Common myeloid progenitor, CD34-positive (primary cell): Measurements from ENCODE around the gene DUSP16.

ENCODE experiments used
- CTCF ChIA-PET: fragments of 350-600 bp; sonication (Branson Sonifier 250); formaldehyde crosslinking; loops from one replicate; lab custom pipeline; 2021; ENCODE audit warnings: antibody characterized with exemption; lab: Charles Lee
- POLR2A ChIA-PET: fragments of 350-600 bp; sonication (Branson Sonifier 250); formaldehyde crosslinking; loops from one replicate; lab custom pipeline; 2021; ENCODE audit warnings: antibody characterized with exemption; lab: Charles Lee
- DNase-seq, 3 donors: peaks; one replicate each; pipeline versions ENCODE4 v3.0.0 to v3.0.0-alpha.2; 2013
- H3K27ac ChIP-seq, 2 experiments: 1 replicate in 1 of 2; 2 replicates in 1 of 2; pipeline ENCODE4 v1.7.0; 2013; ENCODE audit warnings: inconsistent platforms in 2 of 2, low read length in 2 of 2, mild to moderate bottlenecking in 2 of 2, low read depth in 1 of 2, moderate library complexity in 1 of 2; ENCODE audit not compliant: severe bottlenecking in 2 of 2, insufficient read depth in 1 of 2, poor library complexity in 1 of 2
- H3K27me3 ChIP-seq, 5 experiments: replicated peaks in 2 of 5; 1 replicate in 3 of 5; 2 replicates in 2 of 5; pipeline versions ENCODE4 v1.6.1 to v1.7.0; 2013; ENCODE audit warnings: low read length in 4 of 5, mild to moderate bottlenecking in 2 of 5, moderate library complexity in 2 of 5, inconsistent platforms in 1 of 5; ENCODE audit not compliant: insufficient read depth in 5 of 5, control insufficient read depth in 4 of 5
- H3K36me3 ChIP-seq, 4 experiments: 1 replicate in 2 of 4; 2 replicates in 2 of 4; pipeline versions ENCODE4 v1.6.1 to v1.7.0; 2013; ENCODE audit warnings: low read length in 3 of 4, control low read depth in 1 of 4, mild to moderate bottlenecking in 1 of 4; ENCODE audit not compliant: control insufficient read depth in 4 of 4, insufficient read depth in 4 of 4
- H3K4me1 ChIP-seq, 4 experiments: 1 replicate in 3 of 4; 2 replicates in 1 of 4; pipeline versions ENCODE4 v1.6.1 to v1.7.1; 2013; ENCODE audit warnings: low read length in 3 of 4, mild to moderate bottlenecking in 3 of 4, control low read depth in 1 of 4, inconsistent platforms in 1 of 4, moderate library complexity in 1 of 4; ENCODE audit not compliant: control insufficient read depth in 4 of 4, insufficient read depth in 4 of 4; ENCODE audit errors: control extremely low read depth in 1 of 4
- H3K4me3 ChIP-seq, 7 experiments: 1 replicate in 4 of 7; 2 replicates in 3 of 7; pipeline versions ENCODE4 v1.5.1 to v1.7.0; 2013; ENCODE audit warnings: mild to moderate bottlenecking in 7 of 7, low read length in 6 of 7, moderate library complexity in 6 of 7, inconsistent platforms in 2 of 7, low read depth in 2 of 7, control low read depth in 1 of 7; ENCODE audit not compliant: insufficient read depth in 4 of 7, control insufficient read depth in 1 of 7; ENCODE audit errors: extremely low read depth in 1 of 7
- H3K9me3 ChIP-seq, 5 experiments: 1 replicate in 4 of 5; 2 replicates in 1 of 5; pipeline versions ENCODE4 v1.6.1 to v1.7.1; 2013; ENCODE audit warnings: low read length in 4 of 5, mild to moderate bottlenecking in 2 of 5, inconsistent platforms in 1 of 5, low read depth in 1 of 5, moderate library complexity in 1 of 5; ENCODE audit not compliant: control insufficient read depth in 4 of 5, insufficient read depth in 2 of 5; ENCODE audit errors: control extremely low read depth in 1 of 5
- WGBS: methylation state at CpG from one replicate; pipeline ENCODE4 v1.1.5; 2013; ENCODE audit not compliant: insufficient coverage; 5-methylcytosine and 5-hydroxymethylcytosine counted together

Gene DUSP16

DNA sequence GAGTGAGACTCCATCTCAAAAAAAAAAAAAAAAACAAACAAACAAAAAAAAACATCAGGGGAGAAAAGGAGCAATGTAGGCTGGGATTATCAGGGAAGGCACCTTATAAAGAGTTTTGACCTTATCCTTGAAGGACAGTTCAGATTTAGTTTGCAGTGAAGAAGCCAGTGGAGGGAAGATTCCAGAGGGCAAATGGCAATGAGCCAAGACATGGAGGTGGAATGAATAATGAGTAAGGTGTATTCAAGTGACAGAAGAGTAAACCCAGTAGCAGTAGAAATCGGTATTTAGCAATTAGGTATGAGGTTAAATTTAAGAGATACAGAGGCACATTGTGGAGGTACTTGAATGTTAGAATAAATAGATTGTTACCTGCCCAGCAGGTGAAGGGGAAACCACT lies 2.2 kb upstream of the DUSP16 start:
- Histone ChIP-seq H3K4me3 (no peak overlapping the region), H3K4me1 (peaks cover 6 to 17% (median 12%) of the 10 kb centered on the region in 4 experiments), H3K36me3 (no peaks in the 10 kb centered on the region), H3K9me3 (peaks cover 0 to 1% (median 0%) of the 10 kb centered on the region in 5 experiments), H3K27ac (no peak overlapping the region), H3K27me3 (no peaks in the 10 kb centered on the region)
- WGBS, result 100% methylated on average over 1 of the region's 1 CpG
- ChIA-PET POLR2A (no interaction called here), CTCF (interaction anchor here (0.7 to 2.4 kb wide), 8 partner anchors 8 to 187 kb away, joined by 3 to 22 read pairs (median 4); no protein-coding TSS in a partner anchor)
- no peak for DNase-seq

DNA sequence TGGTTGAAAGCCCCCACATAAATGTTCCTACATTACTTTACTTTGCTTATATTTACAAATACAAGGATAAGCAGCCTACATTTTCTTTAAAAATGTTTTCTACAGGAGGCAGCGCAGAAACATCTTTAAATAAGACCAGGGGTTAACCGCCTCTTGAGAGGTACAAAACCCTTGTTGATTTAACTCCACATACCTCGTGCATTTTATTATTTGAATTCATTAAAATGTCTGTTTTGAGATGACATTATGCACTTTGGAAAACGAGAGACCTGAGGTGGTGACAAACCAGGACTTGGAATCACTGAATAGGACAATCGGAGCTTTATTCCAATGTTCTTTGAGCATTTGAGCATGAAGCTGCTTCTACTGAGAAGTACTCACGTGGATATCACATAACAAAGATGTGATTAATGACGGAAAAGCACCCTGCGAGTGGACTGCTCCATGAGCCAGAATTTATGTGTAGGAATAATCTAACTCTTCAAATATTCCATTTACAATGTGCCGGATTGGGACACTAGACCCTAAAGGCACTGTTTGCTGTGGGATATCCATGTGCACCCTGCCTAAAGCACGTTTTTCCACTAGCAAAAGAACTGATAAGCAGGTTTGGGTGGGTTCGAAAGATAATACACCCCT lies 746 bp upstream of the DUSP16 start:
- POLR2A ChIA-PET, result interaction anchor here (0.6 to 0.7 kb wide), 2 partner anchors 9 to 142 kb away, joined by 3 read pairs; no protein-coding TSS in a partner anchor
- CTCF ChIA-PET, result interaction anchor here (1.0 to 2.4 kb wide), 9 partner anchors 8 to 185 kb away, joined by 3 to 22 read pairs (median 4); no protein-coding TSS in a partner anchor
- H3K4me1 ChIP-seq, result peaks cover 6 to 17% (median 12%) of the 10 kb centered on the region in 4 experiments
- peak overlapping the region; percentile 20 to 86 for H3K27ac ChIP-seq
- H3K4me3 ChIP-seq, result peak overlapping the region in 6 of 7 experiments; percentile 66 to 92 (median 76)
- peaks cover 0 to 1% (median 0%) of the 10 kb centered on the region in 5 experiments for H3K9me3 ChIP-seq
- WGBS, result 83% methylated on average over 8 of the region's 11 CpGs
- H3K27me3 ChIP-seq, result no peaks in the 10 kb centered on the region
- peak in 1 of 3 donors; percentile 7 for DNase-seq
- no peaks in the 10 kb centered on the region for H3K36me3 ChIP-seq

DNA sequence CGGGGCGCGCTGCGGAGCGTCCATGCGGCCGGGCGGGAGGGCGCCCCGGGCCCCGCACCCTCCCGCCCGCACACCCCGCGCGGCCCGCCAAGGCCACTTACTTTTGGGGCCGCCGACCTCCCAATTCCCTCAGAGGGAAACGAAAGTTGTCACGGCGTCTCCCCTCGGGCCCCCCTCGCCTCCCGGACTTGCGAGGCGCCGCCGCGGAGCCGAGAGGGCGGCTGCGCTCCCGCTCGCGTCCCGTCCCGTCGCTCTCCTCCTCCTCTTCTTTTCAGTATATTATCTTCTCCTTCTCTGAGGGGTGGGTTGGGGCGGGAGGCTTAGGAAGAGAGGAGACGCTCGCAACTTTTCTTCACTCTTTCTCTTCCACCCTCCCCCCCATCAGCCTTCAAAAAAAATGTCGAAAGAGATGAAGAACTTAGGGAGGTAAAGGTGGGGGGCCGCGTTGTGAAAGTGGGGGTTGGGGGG lies 613 bp downstream of the DUSP16 start:
- ChIA-PET CTCF (interaction anchor here (1.0 to 1.5 kb wide), 2 partner anchors 11 to 187 kb away, joined by 4 read pairs; no protein-coding TSS in a partner anchor), POLR2A (no interaction called here)
- Histone ChIP-seq H3K27me3 (no peaks in the 10 kb centered on the region), H3K9me3 (peaks cover 0 to under 1% (median 0%) of the 10 kb centered on the region in 5 experiments), H3K36me3 (no peaks in the 10 kb centered on the region), H3K4me3 (peak overlapping the region; percentile 58 to 92 (median 79)), H3K27ac (peak overlapping the region; percentile 72 to 86), H3K4me1 (peaks cover 6 to 17% (median 12%) of the 10 kb centered on the region in 4 experiments)
- 1% methylated on average over 23 of the region's 45 CpGs for WGBS
- peak; percentile 32 to 63 (median 49) for DNase-seq

DNA sequence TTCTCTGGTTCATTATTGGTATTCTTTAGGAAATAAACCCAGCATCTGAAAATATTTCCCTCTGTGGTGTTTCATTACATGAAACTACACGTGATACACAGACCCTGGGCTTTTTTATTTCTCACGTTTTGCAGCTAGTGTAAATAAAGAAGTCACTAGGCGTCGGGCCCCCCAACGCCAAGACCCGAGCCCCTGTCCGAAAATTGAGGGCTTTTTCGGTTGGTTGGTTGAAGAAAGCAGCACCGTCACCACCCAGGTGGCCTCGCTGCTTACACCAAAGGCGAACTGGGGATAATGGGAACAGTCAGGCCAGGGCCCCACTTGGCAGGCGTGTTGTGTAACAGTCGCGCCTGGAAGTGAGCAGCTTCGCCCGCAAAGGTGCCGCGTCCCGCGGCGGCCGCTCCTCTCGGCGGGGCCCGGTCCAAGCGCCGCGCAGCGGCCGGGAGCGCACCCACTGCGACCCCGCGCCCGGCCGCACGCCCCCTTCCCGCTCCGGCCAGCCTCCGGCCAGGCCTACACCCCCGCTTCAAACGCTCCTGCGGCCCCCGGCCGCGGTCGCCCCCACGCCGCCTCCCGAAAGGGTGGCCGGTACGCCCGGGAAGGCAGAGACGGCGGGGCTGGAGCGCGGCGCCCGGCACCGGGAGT lies 1.2 kb downstream of the DUSP16 start:
- Histone ChIP-seq H3K4me3 (peak overlapping the region; percentile 58 to 92 (median 79)), H3K27ac (peak overlapping the region; percentile 72 to 86), H3K9me3 (no peaks in the 10 kb centered on the region), H3K4me1 (peaks cover 6 to 17% (median 12%) of the 10 kb centered on the region in 4 experiments), H3K27me3 (no peaks in the 10 kb centered on the region), H3K36me3 (no peaks in the 10 kb centered on the region)
- POLR2A ChIA-PET, result interaction anchor here (0.7 kb wide), 1 partner anchor 83 kb away, joined by 3 read pairs; no protein-coding TSS in a partner anchor
- 0% methylated on average over 47 of the region's 60 CpGs for WGBS
- CTCF ChIA-PET, result interaction anchor here (1.5 to 1.6 kb wide), 2 partner anchors 184 to 187 kb away, joined by 4 read pairs; no protein-coding TSS in a partner anchor
- peak; percentile 28 to 61 (median 50) for DNase-seq

DNA sequence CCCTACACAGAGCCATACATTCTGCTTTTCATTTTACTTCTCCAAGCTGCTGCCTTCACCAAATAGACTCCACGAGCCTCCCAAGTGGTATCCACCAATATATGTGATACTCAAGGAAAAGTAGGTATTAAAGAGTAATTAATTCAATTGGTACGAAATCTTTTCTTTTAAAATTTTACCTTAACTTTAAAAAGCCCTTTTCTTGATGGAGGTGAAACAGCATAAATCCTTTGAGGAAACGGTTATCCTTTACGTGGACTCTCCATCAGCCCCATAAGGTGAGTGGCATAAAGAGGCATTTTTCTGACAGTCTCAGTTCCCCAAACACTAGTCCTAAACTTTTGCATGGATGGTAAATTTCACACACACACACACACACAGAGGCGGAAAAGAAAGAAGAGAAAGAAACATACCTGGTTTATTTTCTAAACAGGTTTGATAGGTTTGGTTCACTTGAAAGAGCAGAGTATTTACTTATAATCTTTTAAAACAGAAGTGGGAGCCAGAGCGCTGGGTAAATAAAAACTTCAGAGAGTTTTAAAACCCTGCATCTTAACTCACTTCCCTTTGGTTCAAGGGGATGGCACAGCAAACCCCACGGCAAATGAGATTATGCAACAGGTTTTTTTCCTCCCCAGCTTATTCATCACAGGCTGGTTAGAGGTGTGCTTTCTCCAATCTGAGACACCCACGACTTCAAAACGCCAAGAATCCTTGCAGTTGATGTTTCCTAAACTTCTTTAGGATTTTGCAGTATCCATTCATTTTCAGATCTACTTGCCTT lies 1.9 kb downstream of the DUSP16 start:
- CTCF ChIA-PET, result interaction anchor here (1.5 to 1.6 kb wide), 2 partner anchors 184 to 186 kb away, joined by 4 read pairs; no protein-coding TSS in a partner anchor

DNA sequence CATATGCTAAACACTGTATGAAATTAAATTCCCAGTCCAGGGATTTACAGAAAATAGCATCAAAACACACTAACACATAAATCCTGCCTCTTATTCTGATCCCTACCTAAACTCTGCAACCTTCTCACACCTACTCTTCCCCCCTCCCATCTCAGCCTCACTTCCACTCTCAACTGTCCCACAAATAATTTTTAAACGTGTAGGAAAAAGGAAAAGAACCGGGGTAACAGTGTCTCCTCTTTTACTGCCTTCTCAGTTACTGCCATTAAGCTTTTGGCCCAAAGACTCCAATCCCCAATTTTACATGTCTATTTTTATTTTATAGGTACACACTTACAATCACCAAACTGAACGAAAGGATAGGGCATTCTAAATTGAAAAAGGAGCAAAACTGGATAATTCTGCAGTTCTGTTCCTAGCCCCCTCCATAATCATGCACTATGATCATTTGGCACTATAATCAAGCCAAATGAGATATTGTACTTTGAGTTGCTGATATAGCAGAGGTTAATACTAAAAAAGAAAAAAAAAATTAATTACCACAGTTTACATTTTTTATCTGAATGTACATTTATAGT lies 2.9 kb downstream of the DUSP16 start:
- no peak overlapping the region for H3K27ac ChIP-seq
- POLR2A ChIA-PET, result no interaction called here
- H3K9me3 ChIP-seq, result no peaks in the 10 kb centered on the region
- no peaks in the 10 kb centered on the region for H3K36me3 ChIP-seq
- H3K4me3 ChIP-seq, result no peak overlapping the region
- H3K27me3 ChIP-seq, result no peaks in the 10 kb centered on the region
- peaks cover 6 to 17% (median 12%) of the 10 kb centered on the region in 4 experiments for H3K4me1 ChIP-seq
- CTCF ChIA-PET, result interaction anchor here (1.2 to 1.6 kb wide), 3 partner anchors 9 to 183 kb away, joined by 3 to 4 read pairs (median 3); no protein-coding TSS in a partner anchor
- no CpG with 5 or more reads among the region's 3 CpGs for WGBS
- DNase-seq, result no peak

More for the DNA sequence above, 1.9 kb downstream of the DUSP16 start:
- DNase-seq, result peak; percentile 77 to 89 (median 85)
- no peaks in the 10 kb centered on the region for H3K9me3 ChIP-seq
- H3K27me3 ChIP-seq, result no peaks in the 10 kb centered on the region
- peak overlapping the region in 6 of 7 experiments; percentile 58 to 92 (median 76) for H3K4me3 ChIP-seq
- no peaks in the 10 kb centered on the region for H3K36me3 ChIP-seq
- WGBS, result 0% methylated on average over 4 of the region's 9 CpGs
- POLR2A ChIA-PET, result interaction anchor here (0.7 kb wide), 1 partner anchor 84 kb away, joined by 3 read pairs; no protein-coding TSS in a partner anchor
- H3K27ac ChIP-seq, result peak overlapping the region; percentile 72 to 86
- peaks cover 6 to 17% (median 12%) of the 10 kb centered on the region in 4 experiments for H3K4me1 ChIP-seq
